Thoracic aorta (tissue), 2 donors: ENCODE data around the gene PCDHB4. TPM values are rescaled to one million over a fixed set of nuclear protein-coding genes. Genes with fewer than 3 reads are reported as not detected.

ENCODE experiments used
- ATAC-seq: fragments of 150-250 bp; one replicate; pipeline ENCODE4 v1.8.0; 2017; ENCODE audit warnings: low read depth; ENCODE audit not compliant: insufficient number of reproducible peaks, low FRiP score
- DNase-seq: peaks from one replicate; pipeline ENCODE4 v3.0.0-alpha.2; 2020; ENCODE audit warnings: low spot score
- H3K27ac ChIP-seq, 2 donors: fragments of 200-600 bp; sonication (generic); 1 replicate in 1 of 2; 2 replicates in 1 of 2; pipeline ENCODE4 v1.5.1; 2016; ENCODE audit warnings: mild to moderate bottlenecking in 2 of 2, moderate library complexity in 2 of 2
- H3K27me3 ChIP-seq: fragments of 200-600 bp; sonication (generic); replicated peaks from 2 replicates; pipeline ENCODE4 v1.6.0; 2016; ENCODE audit warnings: mild to moderate bottlenecking; ENCODE audit not compliant: insufficient read depth
- H3K36me3 ChIP-seq: fragments of 200-600 bp; sonication (generic); one replicate; pipeline ENCODE4 v1.5.1; 2016
- H3K4me1 ChIP-seq, 2 donors: fragments of 200-600 bp; sonication (generic); 1 replicate in 1 of 2; 2 replicates in 1 of 2; pipeline versions ENCODE4 v1.5.1 to v1.6.0; 2016; ENCODE audit warnings: low read depth in 2 of 2, mild to moderate bottlenecking in 1 of 2; ENCODE audit not compliant: control insufficient read depth in 1 of 2
- H3K4me3 ChIP-seq: fragments of 200-600 bp; sonication (generic); 2 replicates; pipeline ENCODE4 v1.5.1; 2016; ENCODE audit warnings: mild to moderate bottlenecking
- H3K9me3 ChIP-seq: fragments of 200-600 bp; sonication (generic); 2 replicates; pipeline ENCODE4 v1.5.1; 2016
- CTCF ChIP-seq: fragments of 200-600 bp; sonication (generic); IDR thresholded peaks from one replicate; pipeline ENCODE4 v1.5.1; 2019; ENCODE audit warnings: antibody characterized with exemption
- total RNA-seq, 2 donors: library from RNA; depleted of rRNA; stranded (reverse); fragments of >200 nt; gene quantifications; one replicate each; pipeline versions ENCODE4 v1.1.0 to v1.2.3, GENCODE V29; 2016

Gene PCDHB4
- total RNA-seq, result 10 to 100 TPM in 1 of 2 donors, 1 to 10 TPM in 1; 2.8 to 14.5 TPM

GRCh38 chr5:141121563-141121962 lies at the start of gene PCDHB4:
PCDHB4 (plus strand) TSS chr5:141121818; CDS start chr5:141121999, 181 bp downstream.
- TF ChIP-seq CTCF, result peak; percentile 18
- Histone ChIP-seq H3K36me3 (no peaks in the 10 kb centered on the region), H3K9me3 (peaks cover 12% of the 10 kb centered on the region), H3K27me3 (no peaks in the 10 kb centered on the region), H3K4me1 (no peaks in the 10 kb centered on the region), H3K4me3 (peak within 1 kb of the TSS; percentile 51), H3K27ac (no peak within 1 kb of the TSS)
- ATAC-seq (no peak), DNase-seq (no peak)

GRCh38 chr5:141077826-141078225 lies 43.8 kb upstream of the PCDHB4 start:
- no peak for DNase-seq
- ATAC-seq, result no peak
- Histone ChIP-seq H3K27me3 (no peaks in the 10 kb centered on the region), H3K9me3 (peaks cover 3% of the 10 kb centered on the region), H3K27ac (no peak overlapping the region), H3K4me3 (peak overlapping the region; percentile 62), H3K4me1 (no peaks in the 10 kb centered on the region), H3K36me3 (no peaks in the 10 kb centered on the region)
- no peak for TF ChIP-seq CTCF

GRCh38 chr5:141082228-141082627 lies 39.4 kb upstream of the PCDHB4 start:
- TF ChIP-seq CTCF, result no peak
- ATAC-seq, result no peak
- DNase-seq, result no peak
- Histone ChIP-seq H3K27ac (no peak overlapping the region), H3K27me3 (no peaks in the 10 kb centered on the region), H3K9me3 (peaks cover 7% of the 10 kb centered on the region), H3K36me3 (no peaks in the 10 kb centered on the region), H3K4me3 (no peak overlapping the region), H3K4me1 (no peaks in the 10 kb centered on the region)

- H3K27me3 ChIP-seq, result no peaks in the 10 kb centered on the region
- no peaks in the 10 kb centered on the region for H3K36me3 ChIP-seq
- DNase-seq (no peak), ATAC-seq (peak; percentile 36)
- TF ChIP-seq CTCF, result peak; percentile 28
- H3K4me3 ChIP-seq, result peak overlapping the region; percentile 66
- peak overlapping the region; percentile 12 to 46 for H3K27ac ChIP-seq
- H3K9me3 ChIP-seq, result peaks cover 16% of the 10 kb centered on the region
- H3K4me1 ChIP-seq, result no peaks in the 10 kb centered on the region
Measured at GRCh38 chr5:141084487-141084989, 37.1 kb upstream of the PCDHB4 start.

- H3K36me3 ChIP-seq, result no peaks in the 10 kb centered on the region
- H3K4me3 ChIP-seq, result peak within 1 kb of the TSS; percentile 49
- DNase-seq, result no peak
- no peak within 1 kb of the TSS for H3K27ac ChIP-seq
- no peaks in the 10 kb centered on the region for H3K27me3 ChIP-seq
- TF ChIP-seq CTCF, result peak; percentile 7
- no peaks in the 10 kb centered on the region for H3K4me1 ChIP-seq
- peaks cover 53% of the 10 kb centered on the region for H3K9me3 ChIP-seq
- no peak for ATAC-seq
Measured at GRCh38 chr5:141094481-141095262, 26.9 kb upstream of the PCDHB4 start, which contains the start of gene PCDHB2. PCDHB2 (plus strand) TSS chr5:141094615; CDS start chr5:141094791, 176 bp downstream.
